GM12864 (cell line): ENCODE measurements around the gene SUGCT.

ENCODE experiments used
- DNase-seq: peaks from one replicate; pipeline ENCODE4 v3.0.0-alpha.2; 2011; ENCODE audit warnings: low read depth
- H3K4me3 ChIP-seq: 2 replicates; pipeline ENCODE4 v1.5.1; 2011; ENCODE audit warnings: mild to moderate bottlenecking, low read depth, low read length, control low read depth
- CTCF ChIP-seq: IDR thresholded peaks from 2 replicates; pipeline ENCODE4 v1.5.1; 2011; ENCODE audit warnings: low read depth, mild to moderate bottlenecking, moderate library complexity, low read length, control low read depth, inconsistent platforms; ENCODE audit errors: missing control alignments

The SUGCT gene

GRCh38 chr7:40847921-40848320 is 713.1 kb downstream of the SUGCT start:
- no peak overlapping the region for H3K4me3 ChIP-seq
- TF ChIP-seq CTCF = no peak
- DNase-seq = no peak

DNA sequence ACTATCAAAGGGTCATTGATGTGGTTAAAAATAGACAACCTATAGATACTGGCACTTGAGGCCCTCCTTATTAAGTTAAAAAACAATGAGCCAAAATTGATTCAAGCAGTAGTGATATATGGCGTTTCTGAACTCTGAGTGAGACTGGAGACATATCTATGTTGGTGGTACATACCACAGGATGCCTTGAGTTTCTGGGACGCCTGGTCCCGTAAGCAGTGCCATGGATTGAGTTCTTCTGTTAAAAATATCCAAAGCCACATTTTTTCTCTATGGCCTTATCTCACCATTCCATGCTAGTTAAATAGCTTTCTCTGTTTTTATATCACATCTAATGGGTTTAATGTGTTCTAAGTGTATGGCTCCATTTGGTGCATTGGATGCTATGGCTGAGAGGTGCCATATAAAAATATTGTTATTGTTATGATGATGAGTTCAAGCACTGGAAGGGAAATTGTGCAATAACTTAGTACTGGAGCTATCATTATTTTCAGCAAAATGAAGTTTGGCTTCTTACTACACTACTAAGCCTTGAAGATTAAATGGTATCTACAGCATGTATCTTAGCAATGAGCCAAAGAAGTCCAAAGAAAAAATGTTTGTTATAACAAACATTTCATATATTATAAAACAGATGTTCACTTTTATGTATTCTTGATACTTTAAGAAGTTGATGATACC is 713.9 kb downstream of the SUGCT start:
- TF ChIP-seq CTCF = no peak
- no peak for DNase-seq

GRCh38 chr7:40850017-40850416 is 715.2 kb downstream of the SUGCT start:
- H3K4me3 ChIP-seq = no peak overlapping the region
- DNase-seq = no peak
- TF ChIP-seq CTCF = no peak

More for the DNA sequence above, 713.9 kb downstream of the SUGCT start:
- no peak overlapping the region for H3K4me3 ChIP-seq

DNA sequence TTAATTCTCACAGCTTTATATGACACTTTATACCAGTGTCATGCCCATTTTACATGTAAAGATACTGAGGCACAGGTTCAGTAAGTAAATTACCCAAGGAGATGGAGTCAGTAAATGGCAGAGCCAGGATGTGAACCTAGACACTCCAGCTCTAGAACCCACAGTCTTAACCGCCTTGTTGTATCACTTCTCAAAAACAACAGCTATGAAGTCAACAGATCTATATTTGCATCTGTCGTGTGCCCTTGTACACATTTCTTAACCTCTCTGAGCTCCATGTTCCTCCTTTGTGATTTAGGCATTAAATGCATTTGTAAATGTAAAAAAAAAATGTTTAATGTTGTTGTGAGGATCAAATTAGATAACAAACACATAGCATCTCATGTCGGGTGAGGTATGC is 716.2 kb downstream of the SUGCT start:
- no peak overlapping the region for H3K4me3 ChIP-seq
- TF ChIP-seq CTCF = no peak
- DNase-seq = no peak

GRCh38 chr7:40859076-40859475 is 724.3 kb downstream of the SUGCT start:
- H3K4me3 ChIP-seq = no peak overlapping the region
- no peak for DNase-seq
- no peak for TF ChIP-seq CTCF

- DNase-seq = no peak
- TF ChIP-seq CTCF = no peak
Observed at GRCh38 chr7:40859965-40860543, 725.2 kb downstream of the SUGCT start.

More at GRCh38 chr7:40859965-40860543, 725.2 kb downstream of the SUGCT start:
- no peak overlapping the region for H3K4me3 ChIP-seq
